PFSK-1 (cell line): ENCODE results near the gene IFI27L1.

Source experiments
- POLR2AphosphoS5 ChIP-seq: IDR thresholded peaks from 2 replicates; pipeline ENCODE4 v1.6.1; 2012; ENCODE audit warnings: low read depth, mild to moderate bottlenecking, control low read depth, low read length, moderate library complexity
- TAF1 ChIP-seq: IDR thresholded peaks from 2 replicates; pipeline ENCODE4 v1.6.1; 2012; ENCODE audit warnings: low read length, control low read depth, borderline replicate concordance; ENCODE audit not compliant: insufficient read depth

GRCh38 chr14:94052662-94053061, 28.4 kb upstream of the IFI27L1 start:
- TF ChIP-seq TAF1 (no peak), POLR2AphosphoS5 (no peak)
